Stimulated activated CD4-positive, alpha-beta T cell treated with anti-CD3 and anti-CD28 coated beads, Interleukin-12 subunit alpha, Interleukin-12 subunit beta, amount 100 ng/mL, for 24 hours (primary cell): Measurements from ENCODE around the gene PIM1.

Experiments used
- DNase-seq, 2 experiments: peaks; one replicate each; pipeline ENCODE4 v3.0.0-alpha.2; 2020; ENCODE audit warnings: low read depth in 2 of 2

Gene PIM1

DNA sequence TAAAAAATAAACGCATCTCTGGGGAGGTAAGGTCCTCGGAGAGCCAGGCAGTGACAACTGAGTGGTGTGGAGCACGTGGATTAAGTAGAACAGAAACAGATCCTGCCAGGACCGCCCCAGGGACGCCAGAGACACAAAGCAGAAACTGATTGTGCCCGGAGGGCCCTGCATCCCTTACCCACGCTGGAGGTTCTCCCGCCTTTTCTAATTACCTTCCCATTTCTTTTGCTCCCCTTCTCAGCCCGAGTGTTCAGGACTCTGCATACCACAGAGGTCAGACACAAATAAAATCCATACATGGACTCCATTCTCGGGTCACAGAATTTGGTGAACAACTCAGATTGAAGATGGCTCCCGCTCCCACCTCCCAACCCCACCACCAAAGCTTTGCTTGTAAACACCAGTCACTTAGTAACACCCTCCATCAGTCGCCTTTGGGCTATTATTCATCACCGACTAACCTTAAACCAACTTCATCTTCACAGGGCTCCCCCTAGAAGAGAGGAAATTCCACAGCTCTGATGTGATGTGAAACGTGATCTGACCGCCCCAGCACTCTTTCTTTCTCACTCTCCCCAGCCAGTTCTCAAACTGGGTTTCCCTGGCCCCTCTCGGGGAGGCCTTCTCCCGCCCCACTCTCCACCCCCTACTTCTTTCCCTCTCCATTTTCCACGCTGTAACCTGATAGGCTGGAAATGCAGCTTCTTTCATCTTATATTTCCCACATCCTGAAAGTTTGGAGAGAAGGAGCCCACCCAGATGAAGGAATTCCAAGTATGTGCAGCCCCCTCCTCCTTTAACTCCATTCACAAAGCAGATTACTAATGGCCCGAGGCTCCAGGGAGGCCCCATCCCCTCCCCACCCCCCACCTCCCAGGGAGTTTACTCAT is 32.5 kb upstream of the PIM1 start:
- peak in 1 of 2 experiments; percentile 37 for DNase-seq

DNA sequence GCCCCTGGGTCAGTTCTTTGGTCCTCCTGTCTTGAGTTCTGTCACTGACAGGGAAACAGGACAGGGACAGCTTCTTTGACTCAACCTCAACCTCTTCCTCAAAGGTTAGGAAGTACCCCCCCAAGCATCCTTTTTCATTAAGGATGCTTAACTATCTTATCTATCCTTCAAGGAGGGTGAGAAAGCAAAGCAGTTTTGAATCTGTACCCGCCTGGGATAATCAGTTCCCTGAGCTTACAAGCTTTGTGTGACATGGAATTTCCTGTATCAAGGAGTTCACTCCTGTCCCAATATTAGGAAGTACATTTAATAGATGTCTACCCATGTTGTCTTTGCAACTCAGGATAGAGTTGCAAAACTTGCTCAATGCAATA is 31.1 kb upstream of the PIM1 start:
- no peak for DNase-seq

DNA sequence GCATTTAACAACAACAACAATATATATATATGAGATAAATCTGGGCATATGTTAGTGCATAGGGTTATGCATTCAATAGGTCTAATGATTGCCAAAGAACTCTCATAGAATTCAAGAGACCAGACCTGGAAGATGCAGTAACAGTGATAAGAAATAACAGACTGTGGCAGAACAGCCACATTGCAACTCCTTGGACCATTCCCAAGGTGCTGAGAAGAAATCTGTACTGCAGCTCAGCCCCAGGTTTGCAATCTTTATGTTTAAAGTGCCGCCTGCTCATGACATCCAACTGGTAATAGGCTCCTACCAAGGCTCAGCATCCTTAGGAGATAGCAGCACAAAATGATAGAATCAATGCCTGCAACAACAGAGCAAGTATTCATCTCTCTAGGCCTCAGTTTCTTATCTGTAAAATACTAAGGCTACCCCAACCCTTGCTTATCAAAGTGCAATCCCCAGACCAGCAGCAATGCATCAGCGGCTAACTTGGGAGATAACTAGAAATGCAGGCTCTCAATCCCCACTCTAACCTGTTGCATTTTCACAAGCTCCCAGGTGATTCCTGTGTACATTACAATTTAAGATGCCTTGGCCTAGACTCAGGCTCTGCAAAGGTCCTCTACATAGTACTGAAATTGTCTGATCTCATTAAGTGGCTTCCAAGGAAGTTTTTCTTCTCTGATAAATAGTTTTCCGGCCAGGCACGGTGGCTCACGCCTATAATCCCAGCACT is 30.6 kb upstream of the PIM1 start:
- DNase-seq = no peak

DNA sequence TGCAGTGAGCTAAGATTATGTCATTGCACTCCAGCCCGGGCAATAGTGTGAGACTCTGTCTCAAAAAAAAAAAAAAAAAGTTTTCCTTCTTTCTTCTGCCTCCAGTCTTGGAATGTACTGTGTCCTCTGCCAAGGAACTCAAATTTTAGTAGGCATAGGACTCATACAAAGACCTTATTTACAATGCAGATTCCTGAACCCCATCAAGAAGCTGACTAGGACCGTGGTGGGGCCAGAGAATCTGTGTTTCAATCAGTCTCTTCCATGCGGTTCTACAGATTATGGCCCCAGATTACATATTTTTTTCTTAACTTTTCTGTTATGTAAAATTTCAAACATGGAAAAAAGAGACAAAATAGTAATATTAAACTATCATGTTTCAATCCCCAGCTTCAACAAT is 29.8 kb upstream of the PIM1 start:
- DNase-seq = no peak

DNA sequence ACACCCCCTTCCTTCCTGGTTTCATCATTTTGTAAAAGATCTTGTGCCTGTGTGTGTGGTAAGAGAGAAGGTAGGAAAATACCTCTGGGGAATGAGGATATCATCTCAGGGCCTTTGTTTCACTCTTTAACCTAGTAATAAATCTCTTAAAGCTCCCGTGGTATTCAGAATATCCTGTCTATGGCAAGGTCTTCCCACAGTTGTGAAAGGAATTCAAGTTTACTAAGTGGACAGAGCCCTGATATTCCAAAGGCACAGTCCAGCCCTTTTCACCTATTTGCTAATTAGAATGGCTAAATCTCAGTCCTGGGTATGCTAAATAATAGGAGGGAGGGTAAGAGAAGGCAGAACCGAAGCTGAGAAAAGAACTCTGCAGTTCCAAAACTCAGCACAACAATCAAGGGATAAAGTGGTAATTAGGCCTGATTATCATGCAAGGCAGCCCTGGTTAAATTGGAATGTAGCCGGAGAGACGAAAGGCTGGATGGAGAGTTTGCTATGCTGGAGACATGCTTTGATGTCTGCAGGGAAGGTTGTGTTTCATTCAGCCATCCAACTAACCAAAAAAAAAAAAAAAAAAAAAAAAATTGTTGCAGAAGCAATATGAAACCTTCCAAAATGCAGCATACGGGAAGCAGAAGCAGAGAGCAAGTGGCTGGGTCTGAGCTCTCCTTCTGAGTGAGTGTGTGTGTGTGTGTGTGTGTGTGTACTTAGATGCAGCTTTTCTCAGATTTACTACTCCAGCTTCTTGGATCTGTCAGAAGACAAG is 28.5 kb upstream of the PIM1 start:
- no peak for DNase-seq

DNA sequence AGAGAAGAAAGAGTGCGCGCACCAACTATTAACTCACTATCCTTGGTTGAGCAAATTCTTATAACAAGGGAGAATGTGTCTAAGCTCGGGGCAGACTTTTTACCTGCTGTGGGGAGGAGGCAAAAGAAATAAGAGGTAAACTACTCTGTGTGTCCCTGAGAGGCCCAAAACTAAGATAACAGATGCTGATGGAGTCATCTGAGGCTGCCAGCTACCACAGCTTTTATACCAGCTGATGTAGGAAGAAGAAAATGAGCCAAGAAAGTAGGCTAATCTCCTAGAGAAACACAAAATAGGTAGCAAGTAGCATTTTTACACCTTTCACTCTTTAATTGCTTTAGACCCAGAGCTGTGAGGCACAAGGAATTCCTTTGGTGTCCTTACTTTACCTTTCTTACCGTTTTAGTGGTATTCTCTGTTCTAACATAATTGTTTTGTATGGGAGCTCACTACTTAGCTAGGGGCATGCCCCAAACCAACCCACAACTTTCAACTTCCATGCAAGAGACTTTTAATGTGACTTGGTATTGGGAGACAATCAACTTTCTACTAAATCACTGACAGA is 27.8 kb upstream of the PIM1 start:
- no peak for DNase-seq

DNA sequence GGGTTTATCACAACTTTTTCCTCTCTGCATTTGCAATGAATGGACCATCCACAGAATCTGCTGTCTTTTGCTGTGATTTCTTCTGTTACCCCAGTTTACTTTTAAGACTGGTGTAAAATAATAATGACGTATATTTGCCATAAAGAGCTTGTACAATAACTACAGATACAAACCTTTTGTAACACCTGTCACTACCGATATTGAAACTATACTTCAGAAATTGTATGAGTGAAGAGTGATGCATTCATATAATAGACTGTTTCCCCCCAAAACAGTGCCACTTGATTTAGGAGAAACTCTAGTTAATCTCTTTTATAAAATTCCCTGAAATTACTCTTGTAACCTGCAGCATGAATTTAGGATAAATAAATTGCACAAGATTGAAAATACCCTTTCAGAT is 26.4 kb upstream of the PIM1 start:
- DNase-seq = no peak

DNA sequence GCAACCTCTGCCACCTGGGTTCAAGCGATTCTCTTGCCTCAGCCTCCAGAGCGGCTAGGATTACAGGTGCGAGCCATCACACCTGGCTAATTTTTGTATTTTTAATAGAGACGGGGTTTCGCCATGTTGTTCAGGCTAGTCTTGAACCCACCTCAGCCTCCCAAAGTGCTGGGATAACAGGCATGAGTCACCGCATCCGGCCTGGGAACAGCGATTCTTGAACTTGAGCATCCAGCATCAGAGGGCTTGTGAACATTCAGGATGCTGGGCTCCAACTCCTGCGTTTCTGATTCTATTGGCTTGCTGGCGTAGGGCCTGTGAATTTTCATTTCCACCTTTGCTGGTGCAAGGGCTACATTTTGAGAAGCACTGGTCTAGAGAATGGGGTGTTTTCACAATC is 24.5 kb upstream of the PIM1 start:
- DNase-seq = no peak

DNA sequence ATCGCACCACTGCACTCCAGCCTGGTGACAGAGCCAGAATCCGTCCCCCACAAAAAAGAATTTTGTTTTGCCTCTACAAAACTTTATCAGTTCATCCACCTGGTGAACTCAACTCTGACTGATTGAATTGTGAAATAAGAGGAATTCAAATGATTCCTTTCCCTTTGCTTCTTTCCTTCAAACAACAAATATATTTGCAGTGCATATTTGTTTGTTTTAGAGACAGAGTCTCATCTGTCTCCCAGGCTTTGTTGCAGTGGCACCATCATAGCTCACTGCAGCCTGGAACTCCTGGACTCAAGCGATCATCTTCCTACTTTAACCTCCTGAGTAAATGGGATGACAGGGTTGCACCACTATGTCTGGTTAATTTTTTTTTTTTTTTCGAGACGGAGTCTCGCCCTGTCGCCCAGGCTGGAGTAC is 23.2 kb upstream of the PIM1 start:
- no peak for DNase-seq

DNA sequence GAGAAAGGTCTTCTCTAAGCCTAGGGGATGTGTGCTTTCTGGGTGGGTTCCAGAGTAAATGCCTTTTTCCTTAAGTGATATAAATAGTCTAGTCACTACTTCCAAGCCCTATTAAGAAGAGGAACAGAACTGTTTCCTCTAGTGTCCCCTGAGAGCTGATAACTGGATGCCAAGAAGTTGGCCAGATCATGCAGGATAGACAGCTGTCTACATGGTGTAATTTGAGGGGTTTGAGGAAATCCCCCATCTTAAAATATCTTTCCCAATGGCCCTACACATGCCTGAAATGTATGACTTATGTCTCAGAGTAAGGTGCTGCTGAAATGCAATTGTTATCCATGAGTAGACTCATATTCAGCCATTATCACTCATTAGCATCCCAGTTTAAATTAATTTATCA is 20.2 kb upstream of the PIM1 start:
- DNase-seq = no peak

DNA sequence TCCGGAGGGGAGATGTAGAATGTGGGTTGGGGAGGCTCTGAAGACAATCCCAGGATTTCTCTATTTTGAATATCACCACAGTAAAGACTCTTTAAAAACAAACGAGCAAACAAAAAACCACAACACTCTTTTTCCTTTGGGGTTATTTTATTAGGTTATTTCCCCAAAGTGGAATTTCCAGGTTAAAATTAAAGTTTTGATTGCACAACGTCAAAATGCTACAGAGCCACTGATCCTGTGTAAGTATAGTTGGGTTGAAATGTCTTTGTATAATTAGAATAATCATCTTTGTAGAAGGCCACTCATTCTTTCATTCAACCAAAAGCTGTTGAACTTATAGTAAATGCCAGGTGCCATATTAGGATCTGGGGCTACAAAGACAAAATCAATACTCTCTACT is 19.6 kb upstream of the PIM1 start:
- DNase-seq = no peak

DNA sequence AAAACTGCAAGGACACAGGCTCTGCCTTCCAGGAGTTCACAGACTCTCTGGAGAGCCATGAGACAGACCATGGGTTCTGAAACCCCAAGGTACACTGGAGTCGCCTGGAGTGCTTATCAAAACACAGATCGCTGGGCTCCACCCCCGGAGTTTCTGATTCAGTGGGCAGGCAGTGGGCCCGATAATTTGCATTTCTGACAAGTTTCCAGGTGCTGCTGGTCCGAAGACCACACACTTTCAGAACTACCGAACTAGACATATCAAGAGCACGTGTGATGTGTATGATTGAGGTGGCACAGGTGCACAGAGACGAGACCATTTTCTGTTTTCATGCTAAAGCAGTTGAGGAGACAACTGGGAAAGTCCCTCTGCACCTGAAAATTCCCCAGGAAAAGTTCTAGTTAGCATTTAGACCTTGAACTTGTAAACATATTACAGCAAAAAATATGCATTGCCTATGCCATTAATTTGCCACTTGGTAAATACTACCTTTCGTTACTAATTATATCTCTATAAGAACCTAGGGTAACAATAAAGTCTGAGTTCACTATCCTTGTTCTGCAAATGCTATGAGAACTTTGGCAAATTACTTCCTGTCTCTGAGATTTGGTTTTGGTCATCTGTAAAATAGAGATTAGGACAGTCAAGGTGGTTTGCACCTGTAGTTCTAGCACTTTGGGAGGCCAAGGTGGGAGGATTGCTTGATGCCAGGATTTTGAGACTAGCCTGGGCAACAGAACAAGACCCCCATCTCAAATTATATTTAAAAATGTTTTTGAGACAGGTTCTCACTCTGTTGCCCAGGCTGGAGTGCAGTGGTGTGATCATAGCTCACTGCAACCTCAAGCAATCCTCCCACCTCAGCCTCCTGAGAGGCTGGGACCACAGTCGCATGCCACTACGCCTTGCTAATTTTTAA is 14.3 kb upstream of the PIM1 start:
- peak; percentile 14 to 67 for DNase-seq

DNA sequence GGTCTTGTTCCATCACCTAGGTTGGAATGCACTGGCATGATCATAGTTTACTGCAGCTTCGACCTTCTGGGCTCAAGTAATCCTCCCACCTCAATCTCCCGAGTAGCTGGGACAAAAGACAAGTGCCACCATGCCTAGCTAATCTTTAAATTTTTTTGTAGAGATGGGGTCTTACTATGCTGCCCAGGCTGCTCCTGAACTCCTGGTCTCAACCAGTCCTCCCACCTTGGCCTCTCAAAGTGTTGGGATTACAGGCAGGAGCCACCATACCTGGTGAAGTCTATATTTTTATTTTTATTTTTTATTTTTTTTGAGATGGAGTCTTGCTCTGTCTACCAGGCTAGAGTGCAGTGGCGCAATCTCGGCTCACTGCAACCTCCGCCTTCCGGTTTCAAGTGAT is 11.4 kb upstream of the PIM1 start:
- no peak for DNase-seq

DNA sequence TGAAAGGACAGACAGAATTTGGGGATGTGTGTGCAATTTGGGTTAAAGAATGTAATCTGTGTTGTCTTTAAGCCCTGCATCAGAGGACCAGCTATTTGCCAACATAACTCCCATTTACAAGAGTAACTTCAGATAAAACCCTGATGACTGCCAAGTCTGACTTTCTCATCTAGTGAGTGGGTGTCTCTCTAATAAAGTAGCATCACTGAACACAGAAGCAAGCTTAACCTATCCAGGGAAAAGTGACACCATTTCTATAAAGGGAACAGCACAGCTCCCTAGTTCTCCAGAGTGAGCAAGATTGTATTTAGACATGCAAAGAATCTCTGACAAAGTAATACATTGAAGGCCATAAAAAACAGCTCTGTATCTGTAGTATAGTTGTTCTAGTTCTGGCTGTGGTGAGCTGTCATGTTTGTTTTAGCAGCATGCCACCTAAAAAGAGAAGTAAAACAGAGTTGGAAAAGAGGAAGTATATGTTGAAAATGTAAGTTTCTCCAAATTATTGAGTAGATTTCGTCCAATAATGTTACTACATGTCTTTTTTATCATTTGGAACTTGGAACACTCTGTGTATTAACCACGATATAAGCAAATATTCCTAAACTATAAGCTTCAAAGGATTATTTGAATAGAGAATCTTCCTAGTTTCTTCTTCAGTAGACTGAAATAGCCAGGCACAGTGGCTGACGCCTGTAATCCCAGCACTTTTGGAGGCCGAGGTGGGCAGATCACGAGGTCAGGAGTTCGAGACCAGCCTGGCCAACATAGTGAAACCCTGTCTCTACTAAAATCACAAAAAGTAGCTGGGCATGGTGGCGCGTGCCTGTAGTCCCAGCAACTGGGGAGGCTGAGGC is 8.8 kb upstream of the PIM1 start:
- DNase-seq = no peak

DNA sequence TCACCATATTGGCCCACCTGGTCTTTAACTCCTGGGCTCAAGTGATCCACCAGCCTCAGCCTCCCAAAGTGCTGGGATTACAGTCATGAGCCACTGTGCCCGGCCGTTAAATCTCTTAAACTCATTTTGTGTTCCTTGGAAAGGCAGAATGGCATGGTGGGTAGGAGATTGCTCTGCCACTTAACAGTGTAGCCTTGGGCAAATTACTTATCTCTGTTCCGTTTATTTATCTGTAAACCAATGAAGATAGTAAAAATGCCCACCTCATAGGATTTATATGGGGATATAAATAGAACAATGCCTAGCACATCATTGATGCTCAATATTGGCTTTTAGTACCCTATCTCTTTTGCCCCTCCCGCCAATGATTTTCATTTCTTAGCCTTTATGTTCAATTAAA is 7.2 kb upstream of the PIM1 start:
- no peak for DNase-seq

DNA sequence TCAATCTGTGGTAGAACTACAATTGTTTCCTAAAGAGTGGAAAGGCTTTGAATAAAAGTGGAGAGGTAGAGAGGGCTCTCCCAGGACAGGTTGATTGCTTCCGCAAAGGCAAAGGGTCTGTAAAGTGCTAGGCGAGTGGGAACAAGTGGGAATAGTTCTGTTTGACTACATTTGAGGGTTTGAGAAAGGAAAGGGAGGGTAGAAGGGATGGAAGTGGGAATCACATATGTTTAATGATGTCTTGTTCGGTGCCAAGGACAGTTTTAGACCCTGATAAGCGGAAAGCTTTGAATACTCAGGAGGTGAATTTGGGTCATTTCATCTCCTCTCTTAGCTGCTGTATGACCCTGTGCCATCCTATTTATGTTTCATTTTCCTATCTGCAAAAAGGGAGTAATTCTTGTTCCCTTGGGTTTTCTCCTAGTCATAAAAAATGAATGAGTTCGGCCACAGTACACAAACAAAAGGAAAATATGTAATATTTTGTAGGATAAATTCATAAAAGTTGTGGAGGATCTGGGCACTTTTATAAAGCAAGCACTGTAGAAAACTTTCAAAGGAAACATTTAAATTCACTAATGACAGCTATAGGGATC is 1.7 kb upstream of the PIM1 start:
- no peak for DNase-seq

DNA sequence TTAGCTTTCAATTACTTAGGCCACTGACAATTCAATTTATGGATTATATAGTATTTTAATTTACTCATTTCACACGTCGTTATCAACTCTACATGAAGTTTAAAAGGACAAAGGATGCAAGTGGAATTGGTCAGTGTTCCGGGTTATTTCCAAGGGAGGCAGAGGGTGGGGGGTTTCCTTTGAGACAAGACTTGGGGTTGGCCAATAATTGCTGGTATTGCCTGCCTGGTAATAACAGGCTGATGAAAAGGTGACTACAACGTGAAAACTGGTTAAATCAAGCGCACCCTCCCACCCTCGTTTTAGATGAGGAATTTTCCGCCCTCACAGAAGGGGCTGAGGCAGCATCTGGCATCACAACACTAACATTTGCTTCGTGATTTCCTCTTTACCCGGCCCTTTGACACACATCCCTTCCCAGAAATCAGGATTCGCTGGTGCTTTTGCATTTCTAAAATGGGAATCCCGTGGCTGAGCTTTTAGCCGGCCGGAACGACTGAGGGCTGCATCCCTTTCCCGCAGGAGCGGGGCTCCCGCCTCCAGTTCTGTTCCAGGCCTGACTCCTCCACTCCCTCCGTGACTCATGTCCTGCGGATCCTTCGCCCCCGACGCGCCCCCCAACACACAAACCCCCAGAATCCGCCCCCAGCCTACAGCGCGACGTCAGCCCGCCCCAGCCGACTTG is 999 bp upstream of the PIM1 start:
- DNase-seq = no peak

DNA sequence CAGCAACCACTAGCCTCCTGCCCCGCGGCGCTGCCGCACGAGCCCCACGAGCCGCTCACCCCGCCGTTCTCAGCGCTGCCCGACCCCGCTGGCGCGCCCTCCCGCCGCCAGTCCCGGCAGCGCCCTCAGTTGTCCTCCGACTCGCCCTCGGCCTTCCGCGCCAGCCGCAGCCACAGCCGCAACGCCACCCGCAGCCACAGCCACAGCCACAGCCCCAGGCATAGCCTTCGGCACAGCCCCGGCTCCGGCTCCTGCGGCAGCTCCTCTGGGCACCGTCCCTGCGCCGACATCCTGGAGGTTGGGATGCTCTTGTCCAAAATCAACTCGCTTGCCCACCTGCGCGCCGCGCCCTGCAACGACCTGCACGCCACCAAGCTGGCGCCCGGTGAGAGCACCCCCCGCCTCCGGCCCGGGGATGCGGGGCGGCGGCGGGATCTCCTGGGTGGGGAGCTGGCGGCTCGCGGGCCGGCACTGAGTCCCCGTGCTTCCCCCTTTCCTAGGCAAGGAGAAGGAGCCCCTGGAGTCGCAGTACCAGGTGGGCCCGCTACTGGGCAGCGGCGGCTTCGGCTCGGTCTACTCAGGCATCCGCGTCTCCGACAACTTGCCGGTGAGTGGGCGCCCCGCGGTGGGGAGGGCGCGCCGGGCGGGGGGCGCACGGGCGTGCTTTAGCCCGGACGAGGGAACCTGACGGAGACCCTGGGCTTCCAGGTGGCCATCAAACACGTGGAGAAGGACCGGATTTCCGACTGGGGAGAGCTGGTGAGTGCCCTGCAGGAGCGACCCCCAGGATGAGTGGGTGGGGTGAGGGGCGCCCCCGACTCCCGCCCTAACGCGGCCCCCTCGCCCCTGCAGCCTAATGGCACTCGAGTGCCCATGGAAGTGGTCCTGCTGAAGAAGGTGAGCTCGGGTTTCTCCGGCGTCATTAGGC is 585 bp downstream of the PIM1 start:
- DNase-seq = peak in 1 of 2 experiments; percentile 22
